ENCODE results near the gene DYRK1A.
"Not testable (repeated sequence)": the region's sequence is repeated elsewhere in the genome, so short reads cannot be mapped to it uniquely, and the experiment has no call there.

Gene DYRK1A

DNA sequence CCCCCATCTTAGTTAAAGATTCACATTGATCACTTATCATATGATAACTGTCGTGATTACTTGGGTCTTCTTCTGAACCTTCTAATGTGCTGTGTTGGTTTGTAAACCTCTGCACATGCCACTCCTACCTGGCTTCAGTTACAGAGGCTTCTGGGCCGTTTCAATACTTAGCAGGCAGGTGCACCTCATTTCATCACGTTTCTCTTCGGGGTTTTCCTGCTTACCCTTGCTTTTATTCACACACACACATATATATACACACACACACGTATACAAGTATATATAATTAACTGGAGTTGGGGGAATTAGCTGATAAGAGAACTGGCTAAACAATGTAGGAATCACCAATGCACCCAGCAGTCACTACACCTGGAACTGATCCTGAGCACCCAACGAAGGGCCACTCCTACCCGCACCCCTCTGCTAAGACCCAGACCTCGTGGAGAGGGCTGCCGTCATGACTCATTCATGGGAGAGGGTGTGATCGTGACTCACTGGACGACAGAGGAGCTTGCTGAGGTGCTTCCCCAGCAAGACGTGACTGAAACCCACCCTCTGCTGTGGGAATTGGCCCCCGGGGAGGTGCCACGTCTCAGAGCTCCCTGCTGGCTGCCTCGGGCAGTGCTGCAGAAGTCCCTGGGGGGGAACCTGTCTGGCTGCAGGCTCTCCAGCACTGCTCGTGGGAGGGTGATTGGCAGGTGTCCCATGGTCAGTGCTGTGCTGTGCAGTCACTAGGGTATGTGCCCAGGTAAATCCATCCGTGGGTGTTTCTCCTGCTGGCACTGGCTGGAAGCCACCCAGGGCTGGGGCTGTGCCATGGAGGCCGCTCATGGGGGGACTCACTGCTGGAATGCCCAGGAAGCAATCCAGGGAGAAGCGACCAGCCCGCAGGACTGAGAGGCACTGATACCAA, 166.6 kb downstream of the DYRK1A start:
- DNase-seq, result no peak

DNA sequence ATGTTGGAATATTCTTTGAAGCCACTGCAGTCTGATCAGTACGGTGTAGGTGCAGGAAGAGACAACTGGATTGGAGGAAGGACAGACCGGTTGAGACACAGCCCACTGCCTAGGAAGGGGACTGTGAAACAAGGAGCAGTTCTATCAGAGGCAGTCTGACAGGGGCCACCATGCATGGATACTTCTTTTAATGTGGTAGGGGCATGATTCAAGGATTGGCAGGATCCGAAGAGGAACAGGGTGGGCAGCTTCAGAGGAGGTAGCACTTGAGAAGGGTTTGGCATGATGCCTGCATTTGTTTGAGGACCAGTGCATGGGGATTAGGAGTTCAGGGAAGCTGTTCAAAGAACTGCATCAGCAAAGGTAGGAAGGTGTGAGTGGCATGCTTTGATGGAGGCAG, 167.9 kb downstream of the DYRK1A start:
- no peak for DNase-seq

DNA sequence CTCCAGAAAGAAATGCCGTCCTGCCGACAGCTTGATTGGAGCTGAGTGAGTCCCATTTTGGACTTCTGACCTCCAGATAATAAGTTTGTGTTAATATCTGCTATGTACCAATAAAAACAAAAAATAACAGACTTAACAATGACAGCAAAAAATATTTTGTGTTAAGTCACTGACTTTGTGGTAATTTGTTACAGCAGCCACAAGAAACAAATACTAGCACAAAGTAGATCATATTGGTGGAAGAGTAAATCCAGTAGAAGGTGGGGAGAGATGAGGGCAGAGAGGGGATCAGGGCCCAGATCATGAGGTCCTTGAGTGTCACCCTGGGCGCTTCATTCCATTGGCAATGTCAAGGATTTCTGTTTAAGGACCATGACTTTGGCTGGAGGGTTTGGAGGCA, 168.6 kb downstream of the DYRK1A start:
- DNase-seq, result no peak

DNA sequence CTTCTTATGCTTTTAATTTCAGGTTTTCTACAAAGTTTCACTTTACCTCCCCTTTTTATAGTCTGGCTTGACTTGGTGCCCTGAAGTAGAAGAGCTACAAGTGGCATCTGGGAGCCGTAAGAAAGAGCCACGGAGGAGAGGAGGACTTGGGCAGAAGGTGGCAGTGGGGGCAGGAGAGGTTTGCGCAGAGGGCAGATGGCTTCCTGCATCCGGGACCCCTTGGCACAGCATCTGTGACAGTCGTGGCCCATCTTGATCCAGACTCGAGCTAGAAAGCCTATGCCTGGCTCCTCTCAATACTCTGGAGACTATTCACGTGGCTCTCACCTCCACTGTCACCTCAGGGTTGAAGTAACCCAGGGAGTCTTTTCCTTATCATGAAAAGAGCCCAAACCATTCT, 169.1 kb downstream of the DYRK1A start:
- no peak for DNase-seq

DNA sequence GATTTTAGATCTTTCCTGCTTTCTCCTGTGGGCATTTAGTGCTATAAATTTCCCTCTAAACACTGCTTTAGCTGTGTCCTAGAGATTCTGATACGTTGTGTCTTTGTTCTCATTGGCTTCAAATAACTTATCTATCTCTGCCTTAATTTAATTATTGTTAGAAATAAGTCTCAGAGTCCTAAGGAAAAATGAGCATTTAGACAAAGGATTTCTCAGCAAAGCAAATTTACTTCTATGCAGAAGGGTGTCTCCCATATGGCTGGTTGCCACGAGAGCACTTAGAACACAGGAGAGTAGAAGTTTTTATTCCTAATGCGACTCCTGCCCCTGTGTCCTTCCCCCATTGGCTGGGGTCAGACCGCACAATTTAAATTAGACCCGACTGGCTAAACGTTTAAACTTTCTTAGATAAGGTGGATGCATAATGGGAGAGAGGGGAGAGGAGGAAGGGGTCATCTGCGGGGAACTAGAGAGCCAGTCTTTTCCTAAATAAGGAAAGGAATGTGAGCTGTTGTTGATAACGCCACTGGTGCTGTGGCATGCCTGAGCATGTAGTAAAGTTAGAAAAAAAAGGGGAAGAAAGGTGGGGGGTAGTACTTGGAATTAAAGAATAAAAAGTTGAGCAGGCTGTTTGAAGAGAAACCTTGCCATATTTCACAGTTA, 170.2 kb downstream of the DYRK1A start:
- no peak for DNase-seq

DNA sequence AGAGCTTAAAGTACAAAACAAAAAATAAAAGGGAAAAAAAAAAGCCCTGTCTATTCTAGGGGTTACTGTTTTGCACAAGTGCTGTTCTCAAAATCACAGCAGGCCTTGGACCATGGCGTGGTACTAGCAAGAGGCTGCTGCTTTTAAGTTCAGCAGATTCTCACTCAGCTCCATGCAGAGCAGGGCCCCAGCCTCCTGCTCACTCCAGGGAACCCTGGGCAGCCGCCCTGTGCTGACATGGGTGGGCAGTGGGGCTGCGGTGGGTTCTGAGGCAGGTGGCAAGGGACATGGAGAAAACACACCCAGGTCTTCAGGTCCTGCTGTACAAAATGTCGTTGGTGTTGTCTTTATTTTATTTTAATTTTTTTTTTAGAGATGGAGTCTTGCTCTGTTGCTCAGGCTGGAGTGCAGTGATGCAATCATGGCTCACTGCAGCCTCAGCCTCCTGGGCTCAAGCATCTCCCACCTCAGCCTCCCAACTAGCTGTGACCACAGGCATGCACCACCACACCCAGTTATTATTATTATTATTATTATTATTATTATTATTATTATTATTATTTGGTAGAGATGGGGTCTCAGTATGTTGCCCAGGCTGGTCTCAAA, 170.9 kb downstream of the DYRK1A start:
- DNase-seq, result no peak

DNA sequence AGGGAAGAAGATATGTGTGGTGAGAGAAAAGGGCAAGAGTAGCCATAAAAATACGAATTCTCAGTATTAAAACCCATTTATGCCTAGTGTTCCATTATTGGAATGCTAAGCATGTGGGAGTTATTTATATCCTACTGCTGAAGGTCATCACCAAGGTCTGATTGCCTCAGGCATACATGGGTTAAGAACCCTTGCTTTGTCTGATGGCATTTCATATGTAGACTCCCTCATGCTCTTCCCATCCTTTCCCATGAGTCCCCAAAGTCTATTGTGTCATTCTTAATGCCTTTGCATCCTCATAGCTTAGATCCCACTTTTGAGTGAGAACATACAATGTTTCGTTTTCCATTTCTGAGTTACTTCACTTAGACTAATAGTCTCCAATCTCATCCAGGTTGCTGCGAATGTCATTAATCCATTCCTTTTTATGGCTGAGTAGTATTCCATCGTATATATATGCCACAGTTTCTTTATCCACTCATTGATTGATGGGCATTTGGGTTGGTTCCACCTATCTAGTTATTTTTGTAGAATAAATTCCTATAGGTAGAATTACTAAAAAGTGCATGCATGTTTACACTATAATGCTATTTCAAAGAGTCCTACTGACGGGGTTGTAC, 172.5 kb downstream of the DYRK1A start:
- DNase-seq, result no peak

DNA sequence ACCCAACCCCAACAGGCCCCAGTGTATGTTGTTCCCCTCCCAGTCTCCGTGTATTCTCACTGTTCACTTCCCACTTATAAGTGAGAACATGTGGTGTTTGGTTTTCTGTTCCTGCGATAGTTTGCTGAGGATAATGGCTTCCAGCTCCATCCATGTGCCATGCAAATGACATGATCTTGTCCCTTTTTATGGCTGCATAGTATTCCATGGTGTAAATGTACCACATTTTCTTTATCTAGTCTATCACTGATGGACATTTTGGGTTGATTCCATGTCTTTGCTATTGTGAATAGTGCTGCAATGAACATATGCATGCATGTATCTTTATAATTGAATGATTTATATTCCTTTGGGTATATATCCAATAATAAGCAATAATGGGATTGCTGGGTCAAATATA, 174.6 kb downstream of the DYRK1A start:
- not testable (repeated sequence) for DNase-seq

DNA sequence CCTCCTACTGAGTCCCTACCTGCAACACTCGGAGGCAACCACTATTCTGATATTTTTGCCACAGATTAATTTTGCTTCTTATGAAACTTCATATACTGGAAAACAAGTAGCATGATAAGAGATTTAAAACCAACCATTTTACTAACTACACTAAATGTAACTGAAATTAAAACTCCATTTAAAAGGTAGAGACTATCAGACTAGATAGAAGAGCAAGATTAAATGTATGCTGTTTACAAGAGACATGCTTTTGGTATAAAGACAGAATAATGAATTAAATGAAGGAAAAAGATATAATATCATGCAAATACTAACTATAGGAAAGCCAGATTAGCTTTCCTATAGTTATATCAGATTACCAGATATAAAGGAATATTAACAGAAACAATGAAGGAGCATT, 175.9 kb downstream of the DYRK1A start:
- no peak for DNase-seq

DNA sequence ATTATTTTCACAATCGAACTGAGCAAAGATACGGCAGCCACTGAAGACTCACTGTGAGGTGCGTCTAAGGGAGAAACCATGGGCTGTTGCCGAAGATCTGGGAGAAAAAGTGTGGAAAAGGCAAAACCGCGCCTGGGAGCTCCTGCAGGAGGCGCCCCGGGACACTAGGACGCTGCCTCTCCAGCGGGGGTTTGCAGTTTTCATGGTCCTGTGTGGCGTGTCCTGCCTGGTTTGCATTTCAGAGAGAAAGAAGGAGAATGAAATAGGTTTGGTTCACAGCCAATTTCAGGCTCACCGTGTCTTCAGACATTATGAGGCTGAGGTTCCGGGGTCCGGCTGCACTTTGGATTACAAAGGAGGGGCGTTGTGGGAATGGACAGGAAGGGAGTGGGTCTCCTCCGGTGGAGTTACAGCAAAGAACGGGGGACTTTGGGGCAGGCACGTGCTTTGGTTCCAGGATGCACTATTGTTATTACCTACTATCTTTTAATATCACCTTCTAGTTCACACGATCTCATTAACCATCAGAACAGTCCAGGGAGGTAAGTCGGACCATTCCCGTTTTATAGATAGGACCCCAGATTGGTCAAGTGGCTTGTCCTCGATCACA, 179.8 kb downstream of the DYRK1A start:
- DNase-seq, result no peak

DNA sequence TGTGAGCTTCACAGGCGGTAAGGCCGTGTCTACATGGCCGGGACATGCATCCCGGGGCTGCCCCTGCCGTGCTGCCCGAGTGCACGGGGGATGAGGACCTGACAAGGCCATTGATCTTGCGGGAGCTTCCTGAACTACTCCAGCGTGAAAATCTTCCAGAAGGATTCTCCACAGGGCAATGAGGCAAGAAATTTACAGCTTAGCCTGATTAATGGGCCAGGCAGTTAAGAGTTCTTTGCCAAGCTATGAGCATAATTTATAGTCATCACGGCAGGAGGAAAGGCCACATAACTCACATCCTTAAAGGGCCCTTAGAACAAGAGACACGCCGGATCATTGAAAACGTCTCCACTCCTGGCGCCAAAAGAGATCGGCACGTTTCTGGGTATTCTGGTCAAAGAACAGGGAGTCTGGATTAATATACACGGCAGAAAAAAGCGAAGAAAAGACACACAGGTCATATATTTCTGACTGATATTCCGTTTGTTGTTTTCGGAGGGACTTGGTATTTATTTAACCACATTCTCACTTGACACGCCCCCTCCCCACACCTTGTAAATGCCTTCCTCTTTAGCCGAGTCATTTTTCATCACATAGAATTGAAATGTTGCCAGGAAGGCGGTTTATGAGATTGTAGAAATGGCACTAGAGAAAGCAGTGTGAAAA, 180.5 kb downstream of the DYRK1A start:
- DNase-seq, result no peak

DNA sequence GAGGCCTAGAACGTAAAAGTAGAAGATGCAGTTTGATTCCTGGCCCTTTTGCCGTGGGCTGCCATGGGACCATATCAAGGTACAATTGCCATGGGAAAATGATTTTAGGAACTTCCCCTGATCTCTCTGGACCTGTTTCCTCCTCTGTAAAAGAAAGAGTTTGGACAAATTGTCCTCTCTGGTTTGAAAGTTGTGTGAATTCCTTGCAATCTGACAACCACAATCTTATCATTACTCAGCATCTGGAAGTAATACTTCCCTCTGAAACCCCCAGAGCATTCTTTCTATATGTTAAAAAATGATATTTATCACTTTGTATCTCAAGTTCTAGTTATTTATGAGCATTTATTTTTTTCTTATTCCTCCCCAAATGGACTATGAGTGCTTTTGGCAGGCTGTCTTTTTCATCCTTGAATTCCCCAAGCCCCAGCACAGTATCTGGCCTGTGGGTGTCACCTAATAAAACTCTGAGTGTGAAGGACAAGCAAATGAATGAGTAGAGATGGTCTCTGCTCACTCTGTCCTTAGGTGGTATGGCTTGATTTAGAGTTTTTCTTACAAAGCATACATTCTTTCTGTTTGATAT, 181.1 kb downstream of the DYRK1A start:
- no peak for DNase-seq

DNA sequence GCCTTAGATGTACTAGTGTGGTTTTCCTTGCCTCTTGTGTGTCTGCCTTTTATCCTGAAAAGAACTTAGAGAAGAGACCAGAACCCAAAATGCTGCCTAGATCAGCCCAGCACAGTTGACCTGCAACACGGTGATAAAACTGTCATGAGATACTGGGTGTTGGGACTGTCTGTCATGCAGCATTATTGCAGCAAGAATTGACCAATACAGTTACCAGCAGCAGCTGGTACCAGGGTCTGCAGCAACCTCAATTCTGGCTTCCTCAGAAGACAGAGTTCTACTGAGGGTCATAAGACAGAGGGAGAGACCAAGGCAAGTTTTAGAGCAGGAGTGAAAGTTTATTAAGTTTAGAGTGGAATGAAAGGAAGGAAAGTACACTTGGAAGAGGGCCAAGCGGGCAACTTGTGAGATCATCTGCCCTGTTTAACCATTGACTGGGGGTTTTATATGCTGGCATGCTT, 182.0 kb downstream of the DYRK1A start:
- no peak for DNase-seq

DNA sequence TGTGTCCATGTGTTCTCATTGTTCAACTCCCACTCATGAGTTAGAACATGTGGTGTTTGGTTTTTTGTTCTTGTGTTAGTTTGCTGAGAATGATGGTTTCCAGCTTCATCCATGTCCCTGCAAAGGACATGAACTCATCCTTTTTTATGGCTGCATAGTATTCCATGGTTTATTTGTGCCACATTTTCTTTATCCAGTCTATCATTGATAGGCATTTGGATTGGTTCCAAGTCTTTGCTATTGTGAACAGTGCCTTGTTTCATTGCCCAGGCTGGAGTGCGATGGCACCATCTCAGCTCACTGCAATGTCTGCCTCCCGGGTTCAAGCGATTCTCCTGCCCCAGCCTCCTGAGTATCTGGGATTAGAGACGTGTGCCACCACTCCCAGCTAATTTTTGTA, 183.2 kb downstream of the DYRK1A start:
- DNase-seq, result not testable (repeated sequence)

DNA sequence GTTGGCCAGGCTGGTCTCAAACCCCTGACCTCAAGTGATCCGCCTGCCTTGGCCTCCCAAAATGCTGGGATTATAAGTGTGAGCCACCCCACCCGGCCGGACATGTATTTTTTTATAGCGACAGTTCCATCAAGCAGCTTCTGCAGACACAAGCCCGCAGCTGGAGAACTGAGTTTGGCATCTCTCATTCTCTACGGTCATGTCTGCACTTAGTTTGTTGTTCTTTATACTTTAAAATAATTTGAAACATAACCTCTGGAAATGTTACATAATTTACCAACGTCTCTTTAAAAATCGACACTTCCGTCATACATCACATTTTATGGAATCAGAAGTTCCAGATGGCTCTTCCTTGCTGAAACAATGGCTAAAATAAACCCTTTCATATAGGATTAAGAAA, 183.6 kb downstream of the DYRK1A start:
- no peak for DNase-seq

DNA sequence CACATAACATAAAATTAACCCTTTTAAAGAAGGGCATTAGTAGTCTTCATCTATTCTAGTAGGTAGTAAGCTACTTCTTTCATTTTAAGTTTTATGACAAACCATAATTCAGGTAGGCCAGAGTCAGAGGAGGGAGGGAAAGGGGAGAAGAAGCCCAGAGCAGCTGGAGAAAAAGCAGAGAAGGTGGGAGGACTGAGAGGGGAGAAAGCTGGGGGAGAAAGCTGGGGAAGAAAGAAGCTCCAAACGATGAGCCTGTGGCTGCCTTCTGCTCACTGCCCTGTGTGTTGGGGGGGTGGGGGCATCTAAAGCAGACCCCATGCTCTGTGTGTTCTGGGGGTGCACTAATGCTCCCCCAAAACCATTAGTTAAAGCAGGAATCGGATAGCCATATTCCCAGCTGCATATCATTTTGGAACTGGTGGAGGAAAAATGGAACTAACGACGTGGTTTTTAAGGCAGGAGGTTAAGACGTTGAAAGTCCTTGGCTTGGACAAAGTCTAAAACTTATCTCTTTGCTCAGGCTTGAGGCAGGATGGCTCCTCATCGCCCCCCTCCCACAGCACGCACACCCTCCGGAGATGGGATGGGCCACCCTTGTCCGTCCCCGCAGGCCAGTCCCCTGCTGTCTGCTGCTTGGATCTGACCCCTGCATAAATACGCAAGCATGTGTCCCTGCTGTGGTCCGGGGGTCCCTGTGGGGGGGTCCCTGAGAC, 184.2 kb downstream of the DYRK1A start:
- DNase-seq, result no peak

DNA sequence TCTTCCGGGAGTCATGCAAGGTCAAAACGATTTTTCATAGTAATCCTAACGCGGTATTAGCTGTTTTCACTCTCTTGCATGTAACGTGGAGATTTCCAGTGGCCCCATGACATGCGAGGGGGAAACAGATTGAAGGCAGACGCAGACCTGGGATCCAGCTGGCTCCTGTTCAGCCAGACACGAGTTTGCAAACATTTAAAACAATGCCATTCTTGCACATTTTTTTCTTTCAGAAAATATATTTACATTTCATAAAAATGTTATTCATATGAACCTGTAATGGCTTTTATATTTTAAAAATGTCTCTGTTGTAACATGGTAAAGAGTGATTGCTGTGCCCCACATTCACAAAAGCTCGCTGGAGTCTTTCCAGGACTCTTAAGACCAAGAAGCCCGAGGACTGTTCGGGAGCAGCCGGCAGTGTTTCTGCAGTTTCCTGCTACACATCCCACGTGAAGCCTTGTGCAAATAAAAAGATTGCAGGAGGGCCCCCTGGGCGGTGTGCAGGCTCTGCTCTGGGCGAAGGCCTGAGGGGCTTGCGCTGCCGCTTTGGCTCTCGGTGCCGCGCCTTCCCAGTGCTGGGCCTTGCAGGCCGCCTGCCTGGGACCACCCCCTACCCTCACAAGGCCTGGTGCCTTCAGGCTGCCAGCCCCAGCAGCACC, 184.9 kb downstream of the DYRK1A start:
- no peak for DNase-seq

DNA sequence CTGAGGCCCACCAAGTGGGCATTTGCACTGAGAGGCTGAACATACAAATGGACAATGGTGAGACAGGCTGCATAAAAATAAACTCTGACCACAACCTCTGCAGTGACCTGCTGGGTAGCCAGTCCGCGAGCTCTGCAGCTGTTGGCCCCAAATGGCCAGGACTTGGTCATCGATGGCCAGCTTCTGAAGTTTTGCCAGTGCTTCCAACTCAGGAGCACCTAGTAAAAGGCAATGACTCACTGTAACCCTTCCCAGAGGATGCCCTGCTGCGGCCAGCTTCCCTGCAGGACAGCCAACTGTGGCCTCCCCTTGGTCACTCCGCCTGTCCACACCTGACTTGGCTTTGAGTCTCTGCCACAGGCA, 185.4 kb downstream of the DYRK1A start:
- no peak for DNase-seq

DNA sequence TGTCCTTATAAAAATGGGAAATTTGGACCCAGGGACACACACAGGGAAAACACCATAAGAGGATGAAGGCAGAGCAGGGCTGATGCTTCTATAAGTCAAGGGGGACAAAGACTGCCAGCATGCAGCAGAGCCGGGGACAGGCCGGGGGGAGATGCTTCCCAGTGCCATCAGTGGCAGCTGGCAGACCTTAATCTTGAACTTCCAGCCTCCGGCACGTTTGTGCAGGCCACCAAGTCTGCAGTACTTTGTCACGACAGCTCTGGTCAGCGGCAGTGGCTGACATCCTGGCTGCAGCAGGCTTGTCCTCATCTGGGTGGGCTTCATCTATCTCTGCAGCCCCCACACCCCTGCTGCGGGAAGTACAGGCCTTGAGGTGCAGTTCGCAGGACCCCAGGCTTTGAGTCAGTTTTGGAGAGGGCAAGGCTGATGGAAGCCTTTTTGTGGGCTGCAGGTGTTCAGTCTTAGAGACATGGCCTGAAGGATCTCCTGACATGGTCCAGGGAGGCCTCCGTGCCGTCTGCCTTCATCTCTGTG, 186.0 kb downstream of the DYRK1A start:
- no peak for DNase-seq

DNA sequence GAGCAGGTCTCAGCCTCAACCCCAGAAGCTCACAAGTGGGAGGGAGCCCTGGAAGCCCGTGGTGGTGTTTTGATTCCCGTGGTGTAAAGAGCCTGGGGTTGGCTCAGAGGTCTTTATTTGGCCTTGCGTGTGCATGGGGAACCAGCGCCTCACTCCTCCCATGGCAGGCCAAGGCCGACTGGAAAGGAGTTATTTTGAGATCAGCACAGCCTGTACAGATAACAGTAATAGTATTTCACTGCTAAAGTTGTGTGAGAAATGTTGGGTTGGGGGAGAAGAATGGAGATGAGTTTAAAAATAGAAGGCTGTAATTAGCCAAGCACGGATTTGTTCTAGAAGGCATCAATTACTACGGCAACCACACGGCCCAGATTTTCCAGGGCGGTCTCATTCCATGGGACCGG, 186.5 kb downstream of the DYRK1A start:
- no peak for DNase-seq
